Osteocyte (in vitro differentiated cells): ENCODE results near the gene DAPK2. TPM values are rescaled to one million over a fixed set of nuclear protein-coding genes. Genes with fewer than 3 reads are reported as not detected.

Experiments used
- DNase-seq: peaks from one replicate; pipeline ENCODE4 v3.0.0; 2021; ENCODE audit warnings: mixed read lengths; ENCODE audit not compliant: unreplicated experiment; ENCODE audit errors: extremely low spot score
- H3K27ac Mint-ChIP-seq: one replicate; pipeline ENCODE4 v1.8.0; 2021; ENCODE audit warnings: mild to moderate bottlenecking, mixed read lengths; ENCODE audit not compliant: unreplicated experiment
- H3K27me3 Mint-ChIP-seq: one replicate; pipeline ENCODE4 v1.8.0; 2021; ENCODE audit warnings: mixed read lengths; ENCODE audit not compliant: unreplicated experiment
- H3K36me3 Mint-ChIP-seq: one replicate; pipeline ENCODE4 v1.8.0; 2021; ENCODE audit warnings: mixed read lengths; ENCODE audit not compliant: unreplicated experiment
- H3K4me1 Mint-ChIP-seq: one replicate; pipeline ENCODE4 v1.8.0; 2021; ENCODE audit warnings: mixed read lengths; ENCODE audit not compliant: unreplicated experiment
- H3K4me3 Mint-ChIP-seq: one replicate; pipeline ENCODE4 v1.8.0; 2021; ENCODE audit warnings: mild to moderate bottlenecking, moderate library complexity, mixed read lengths; ENCODE audit not compliant: unreplicated experiment
- H3K9me3 Mint-ChIP-seq: one replicate; pipeline ENCODE4 v1.8.0; 2021; ENCODE audit warnings: mixed read lengths; ENCODE audit not compliant: unreplicated experiment
- CTCF ChIP-seq: fragments of 200-600 bp; sonication (generic); IDR thresholded peaks from 2 replicates; pipeline ENCODE4 v1.5.0; 2021; ENCODE audit warnings: antibody characterized with exemption, mild to moderate bottlenecking, moderate library complexity
- total RNA-seq: library from RNA; stranded (reverse); gene quantifications from 2 replicates; pipeline ENCODE4 v1.2.1, GENCODE V29; 2021

The DAPK2 gene
- total RNA-seq, 1 donor from 2014 or later = 17.6 TPM

GRCh38 chr15:63978511-63979261, 67.6 kb downstream of the DAPK2 start:
- H3K4me3 Mint-ChIP-seq = peak overlapping the region; percentile 3
- peak; percentile 79 for DNase-seq
- TF ChIP-seq CTCF = no peak
- peaks cover 1% of the 10 kb centered on the region for H3K36me3 Mint-ChIP-seq
- H3K27ac Mint-ChIP-seq = peak overlapping the region; percentile 71
- no peaks in the 10 kb centered on the region for H3K27me3 Mint-ChIP-seq
- no peaks in the 10 kb centered on the region for H3K9me3 Mint-ChIP-seq
- peaks cover 32% of the 10 kb centered on the region for H3K4me1 Mint-ChIP-seq

GRCh38 chr15:63977119-63977518, 69.2 kb downstream of the DAPK2 start:
- Mint-ChIP-seq H3K27me3 (no peaks in the 10 kb centered on the region), H3K4me1 (peaks cover 38% of the 10 kb centered on the region), H3K9me3 (no peaks in the 10 kb centered on the region), H3K36me3 (peaks cover 1% of the 10 kb centered on the region), H3K27ac (no peak overlapping the region), H3K4me3 (no peak overlapping the region)
- peak; percentile 46 for DNase-seq
- no peak for TF ChIP-seq CTCF

GRCh38 chr15:63974021-63974420, 72.3 kb downstream of the DAPK2 start:
- Mint-ChIP-seq H3K27ac (peak overlapping the region; percentile 64), H3K4me1 (peaks cover 39% of the 10 kb centered on the region), H3K36me3 (peaks cover 7% of the 10 kb centered on the region), H3K9me3 (no peaks in the 10 kb centered on the region), H3K27me3 (no peaks in the 10 kb centered on the region), H3K4me3 (no peak overlapping the region)
- DNase-seq = no peak
- no peak for TF ChIP-seq CTCF

- Mint-ChIP-seq H3K4me3 (no peak overlapping the region), H3K4me1 (peaks cover 33% of the 10 kb centered on the region), H3K36me3 (peaks cover 7% of the 10 kb centered on the region), H3K27ac (no peak overlapping the region), H3K9me3 (no peaks in the 10 kb centered on the region), H3K27me3 (no peaks in the 10 kb centered on the region)
- no peak for TF ChIP-seq CTCF
- DNase-seq = peak; percentile 63
Measured at GRCh38 chr15:63973212-63974009, 72.9 kb downstream of the DAPK2 start.

- Mint-ChIP-seq H3K27ac (no peak overlapping the region), H3K4me3 (no peak overlapping the region), H3K4me1 (peaks cover 27% of the 10 kb centered on the region), H3K27me3 (no peaks in the 10 kb centered on the region), H3K9me3 (no peaks in the 10 kb centered on the region), H3K36me3 (peaks cover 7% of the 10 kb centered on the region)
- DNase-seq = no peak
- TF ChIP-seq CTCF = no peak
Measured at GRCh38 chr15:63972801-63973200, 73.5 kb downstream of the DAPK2 start.
